Endothelial cell of umbilical vein (primary cell): ENCODE measurements around the gene OVCH2.

ENCODE experiments used
- CTCF ChIP-seq, 2 donors: IDR thresholded peaks; 1 replicate in 1 of 2; 2 replicates in 1 of 2; pipeline ENCODE4 v1.5.1; 2011; ENCODE audit warnings: low read length in 2 of 2, mild to moderate bottlenecking in 2 of 2, moderate library complexity in 2 of 2, control low read depth in 1 of 2, inconsistent platforms in 1 of 2, low read depth in 1 of 2; ENCODE audit not compliant: insufficient read depth in 1 of 2; ENCODE audit errors: extremely low read depth in 1 of 2
- EZH2 ChIP-seq: IDR thresholded peaks from 2 replicates; pipeline ENCODE4 v1.6.1; 2012; ENCODE audit warnings: borderline replicate concordance, low read depth, mild to moderate bottlenecking, moderate library complexity, low read length, inconsistent platforms; ENCODE audit not compliant: severe bottlenecking
- JUN ChIP-seq: IDR thresholded peaks from 2 replicates; pipeline ENCODE4 v1.6.1; 2011; ENCODE audit warnings: borderline replicate concordance, low read depth; ENCODE audit not compliant: insufficient read length, insufficient read depth
- MAX ChIP-seq: IDR thresholded peaks from 2 replicates; pipeline ENCODE4 v1.6.1; 2011; ENCODE audit not compliant: insufficient read depth, insufficient read length
- MYC ChIP-seq: IDR thresholded peaks from one replicate; pipeline ENCODE4 v1.6.1; 2011; ENCODE audit warnings: mild to moderate bottlenecking, low read depth, low read length
- POLR2A ChIP-seq: IDR thresholded peaks from 2 replicates; pipeline ENCODE4 v1.6.1; 2012; ENCODE audit warnings: low read depth, mild to moderate bottlenecking, control low read depth, low read length
- POLR2AphosphoS5 ChIP-seq: IDR thresholded peaks from 2 replicates; pipeline ENCODE4 v1.6.1; 2012; ENCODE audit warnings: low read depth, mild to moderate bottlenecking, control low read depth, low read length, moderate library complexity; ENCODE audit not compliant: insufficient read depth

- peak; percentile 72 to 77 for TF ChIP-seq CTCF (IDR thresholded peaks at IDR 0.05; ENCODE audit: extremely low read depth in 1 of 2, insufficient read depth in 1 of 2, low read depth in 1 of 2, low read length in 2 of 2)
- no peak for TF ChIP-seq EZH2
- no peak for TF ChIP-seq POLR2A
- TF ChIP-seq MYC: no peak
- TF ChIP-seq POLR2AphosphoS5: no peak
- TF ChIP-seq JUN: no peak
- no peak for TF ChIP-seq MAX
These were observed 17.9 kb downstream of the OVCH2 start for GRCh38 chr11:7688238-7688826.
